H1 (cell line): ENCODE results near the gene PTBP3. TPM values are rescaled to one million over a fixed set of nuclear protein-coding genes. Genes with fewer than 3 reads are reported as not detected.

Experiments
- CTCF ChIA-PET: fragments of 300-600 bp; sonication (Branson Sonifier 250); formaldehyde crosslinking; loops from one replicate; lab custom pipeline; 2021; ENCODE audit not compliant: partially characterized antibody; lab: Charles Lee
- POLR2A ChIA-PET: fragments of 300-600 bp; sonication (Branson Sonifier 250); formaldehyde crosslinking; loops from one replicate; lab custom pipeline; 2021; ENCODE audit warnings: inconsistent platforms; ENCODE audit not compliant: partially characterized antibody; lab: Charles Lee
- DNase-seq, 2 experiments: peaks; one replicate each; pipeline versions ENCODE4 v3.0.0 to v3.0.0-alpha.2; 2010 to 2022; ENCODE audit warnings: low spot score in 2 of 2, low read depth in 1 of 2, mixed read lengths in 1 of 2
- FAIRE-seq: peaks from 2 replicates; lab custom pipeline; 2011; peaks lifted over from hg19 to GRCh38; lab: Jason Lieb, UNC
- H2AFZ ChIP-seq: 2 replicates; pipeline ENCODE4 v1.8.1; 2012; ENCODE audit warnings: low read length, inconsistent platforms
- H2AK5ac ChIP-seq: 2 replicates; pipeline ENCODE4 v1.6.1; 2013; ENCODE audit warnings: low read depth, low read length
- H2BK120ac ChIP-seq: replicated peaks from 2 replicates; pipeline ENCODE3; 2013; ENCODE audit warnings: low read depth, low read length, inconsistent platforms
- H2BK12ac ChIP-seq: 2 replicates; pipeline ENCODE4 v1.6.1; 2013; ENCODE audit warnings: low read depth, low read length
- H2BK15ac ChIP-seq: 2 replicates; pipeline ENCODE4 v1.6.1; 2013; ENCODE audit warnings: low read length
- H2BK20ac ChIP-seq: 2 replicates; pipeline ENCODE4 v1.6.1; 2013; ENCODE audit warnings: low read length
- H2BK5ac ChIP-seq: 2 replicates; pipeline ENCODE4 v1.6.1; 2013; ENCODE audit warnings: low read depth, low read length
- H3K14ac ChIP-seq: 2 replicates; pipeline ENCODE4 v1.6.1; 2013; ENCODE audit warnings: inconsistent platforms; ENCODE audit not compliant: insufficient read length
- H3K18ac ChIP-seq: 2 replicates; pipeline ENCODE4 v1.6.1; 2013; ENCODE audit warnings: low read length; ENCODE audit errors: extremely low read depth
- H3K23ac ChIP-seq: 2 replicates; pipeline ENCODE4 v1.6.1; 2013; ENCODE audit warnings: inconsistent platforms; ENCODE audit not compliant: insufficient read length
- H3K23me2 ChIP-seq: 2 replicates; pipeline ENCODE4 v1.6.1; 2013; ENCODE audit warnings: low read depth, low read length
- H3K27ac ChIP-seq: 2 replicates; pipeline ENCODE4 v1.6.1; 2011; ENCODE audit warnings: low read depth, low read length, inconsistent platforms
- H3K27me3 ChIP-seq, 4 experiments: replicated peaks in 1 of 4; 1 replicate in 1 of 4; 2 replicates in 3 of 4; pipeline versions ENCODE4 v1.6.1 to v1.8.1; 2011 to 2013; ENCODE audit warnings: low read length in 3 of 4, mild to moderate bottlenecking in 3 of 4, inconsistent platforms in 2 of 4, mixed read lengths in 2 of 4, moderate library complexity in 1 of 4; ENCODE audit not compliant: control insufficient read depth in 3 of 4, insufficient read depth in 3 of 4; ENCODE audit errors: extremely low read depth in 1 of 4
- H3K36me3 ChIP-seq, 4 experiments: 2 replicates each; pipeline versions ENCODE4 v1.6.1 to v1.8.1; 2011 to 2013; ENCODE audit warnings: mild to moderate bottlenecking in 4 of 4, low read length in 3 of 4, moderate library complexity in 2 of 4, control low read depth in 1 of 4, inconsistent platforms in 1 of 4; ENCODE audit not compliant: insufficient read depth in 4 of 4, control insufficient read depth in 2 of 4
- H3K4ac ChIP-seq: replicated peaks from 2 replicates; pipeline ENCODE3; 2013; ENCODE audit warnings: low read length, low read depth, mixed read lengths, inconsistent platforms; ENCODE audit not compliant: insufficient read length
- H3K4me1 ChIP-seq, 4 experiments: replicated peaks in 1 of 4; 1 replicate in 1 of 4; 2 replicates in 3 of 4; pipeline versions ENCODE4 v1.6.1 to v1.8.1; 2011 to 2013; ENCODE audit warnings: low read length in 3 of 4, inconsistent platforms in 2 of 4, mixed read lengths in 1 of 4; ENCODE audit not compliant: insufficient read depth in 4 of 4, control insufficient read depth in 3 of 4
- H3K4me2 ChIP-seq, 2 experiments: 2 replicates each; pipeline versions ENCODE4 v1.6.1 to v1.8.1; 2011 to 2013; ENCODE audit warnings: low read depth in 2 of 2, low read length in 2 of 2, control low read depth in 1 of 2, inconsistent platforms in 1 of 2, mild to moderate bottlenecking in 1 of 2; ENCODE audit not compliant: insufficient read depth in 1 of 2
- H3K4me3 ChIP-seq, 4 experiments: fragments of 200-600, 300-600 bp in 1 of 4; sonication (generic), shearing (Covaris generic), sonication (Bioruptor Twin) in 1 of 4; 2 replicates each; pipeline versions ENCODE4 v1.5.1 to v1.8.1; 2011 to 2016; ENCODE audit warnings: low read length in 4 of 4, low read depth in 3 of 4, control low read depth in 2 of 4, inconsistent platforms in 2 of 4, mild to moderate bottlenecking in 2 of 4, mixed read lengths in 1 of 4, moderate library complexity in 1 of 4; ENCODE audit not compliant: insufficient read depth in 2 of 4; ENCODE audit errors: extremely low read depth in 1 of 4
- H3K56ac ChIP-seq: replicated peaks from 2 replicates; pipeline ENCODE3; 2013; ENCODE audit warnings: low read depth, mild to moderate bottlenecking, mixed read lengths, low read length, inconsistent platforms; ENCODE audit not compliant: insufficient read length
- H3K79me1 ChIP-seq: 2 replicates; pipeline ENCODE4 v1.6.1; 2013; ENCODE audit warnings: low read depth, low read length, control low read depth
- H3K79me2 ChIP-seq, 2 experiments: 2 replicates each; pipeline versions ENCODE4 v1.6.1 to v1.8.1; 2012 to 2013; ENCODE audit warnings: low read length in 2 of 2, mild to moderate bottlenecking in 2 of 2, inconsistent platforms in 1 of 2; ENCODE audit not compliant: insufficient read depth in 2 of 2, control insufficient read depth in 1 of 2
- H3K9ac ChIP-seq, 4 experiments: replicated peaks in 1 of 4; 1 replicate in 1 of 4; 2 replicates in 3 of 4; pipeline versions ENCODE4 v1.6.1 to v1.8.1; 2011 to 2013; ENCODE audit warnings: low read depth in 3 of 4, low read length in 3 of 4, control low read depth in 2 of 4, mild to moderate bottlenecking in 2 of 4, moderate library complexity in 2 of 4, inconsistent platforms in 1 of 4; ENCODE audit errors: extremely low read depth in 1 of 4
- H3K9me3 ChIP-seq, 2 experiments: 2 replicates each; pipeline versions ENCODE4 v1.6.1 to v1.8.1; 2012 to 2013; ENCODE audit warnings: mild to moderate bottlenecking in 2 of 2, moderate library complexity in 2 of 2, control low read depth in 1 of 2, inconsistent platforms in 1 of 2, low read depth in 1 of 2, low read length in 1 of 2, mixed read lengths in 1 of 2; ENCODE audit not compliant: insufficient read depth in 2 of 2
- H4K20me1 ChIP-seq, 2 experiments: replicated peaks in 1 of 2; 2 replicates each; pipeline versions ENCODE3 to v1.8.1; 2011 to 2013; ENCODE audit warnings: inconsistent platforms in 2 of 2, low read length in 2 of 2, mild to moderate bottlenecking in 1 of 2; ENCODE audit not compliant: insufficient read depth in 2 of 2, control insufficient read depth in 1 of 2
- H4K5ac ChIP-seq: 2 replicates; pipeline ENCODE4 v1.6.1; 2013; ENCODE audit warnings: low read length, low read depth, mixed read lengths, inconsistent platforms; ENCODE audit not compliant: insufficient read length
- H4K8ac ChIP-seq: 2 replicates; pipeline ENCODE4 v1.8.0; 2013; ENCODE audit warnings: mild to moderate bottlenecking, moderate library complexity, low read length, inconsistent platforms; ENCODE audit not compliant: insufficient read depth; ENCODE audit errors: extremely low read depth
- H4K91ac ChIP-seq: replicated peaks from 2 replicates; pipeline ENCODE3; 2013; ENCODE audit warnings: low read length, mixed read lengths, inconsistent platforms; ENCODE audit not compliant: insufficient read length
- ASH2L ChIP-seq: fragments of 200-600, 300-600 bp; sonication (generic); IDR thresholded peaks from one replicate; pipeline ENCODE4 v1.7.1; 2017; ENCODE audit warnings: low read length
- RFX5 ChIP-seq: IDR thresholded peaks from 2 replicates; pipeline ENCODE4 v1.6.1; 2011; ENCODE audit warnings: low read depth, low read length, improper control_type of control experiment, borderline replicate concordance
- SRF ChIP-seq: IDR thresholded peaks from 2 replicates; pipeline ENCODE4 v1.6.1; 2011; ENCODE audit warnings: mild to moderate bottlenecking, low read depth, low read length, moderate library complexity
- polyA plus RNA-seq, 7 experiments: library from polyadenylated mRNA; depleted of rRNA in 3 of 7; stranded (reverse) in 5 of 7; unstranded in 2 of 7; fragments of >200 nt in 5 of 7; fragments of 200-250 nt in 2 of 7; gene quantifications; 1 replicate in 5 of 7; 2 replicates in 1 of 7; 4 replicates in 1 of 7; pipeline versions ENCODE4 v1.2.1 to v1.2.3, GENCODE V29; 2011 to 2013; ENCODE audit warnings: missing spikeins in 2 of 7, mixed read lengths in 2 of 7
- total RNA-seq: library from RNA; stranded (reverse); fragmentation: NEBNext Ultra II Directional; extraction: Animal tissue kit (Norgen Biotek cat#: 25700); gene quantifications from 2 replicates; pipeline ENCODE4 v1.2.1, GENCODE V29; 2021

The PTBP3 gene
- total and polyA plus RNA-seq, 2 of the 8 experiments (the other 6 are each of a cell fraction or from before 2014, with no cell fraction given): 51.0 to 124 TPM

DNA sequence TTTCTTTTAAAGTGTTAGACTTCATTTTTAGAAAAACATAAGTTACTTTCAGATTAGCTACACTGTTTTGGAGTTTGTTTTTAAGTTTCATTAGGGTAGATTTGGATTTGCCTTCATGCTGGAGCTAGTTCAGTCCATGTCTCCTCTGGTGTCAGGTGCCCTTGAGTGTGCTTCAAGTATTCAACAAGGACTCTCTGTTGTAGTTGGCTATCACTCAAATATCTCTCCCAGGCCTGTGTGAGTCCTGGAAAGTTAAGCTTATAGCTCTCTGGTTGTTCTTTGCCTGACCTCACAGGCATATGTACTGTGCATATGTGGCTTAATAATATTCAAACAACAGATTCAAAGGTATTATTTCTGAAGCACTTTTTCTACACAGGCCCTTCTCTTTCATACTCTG, 45.4 kb downstream of the PTBP3 start:
- Histone ChIP-seq H3K4ac (no peak overlapping the region), H3K23me2 (no peaks in the 10 kb centered on the region), H2AFZ (no peak overlapping the region), H4K5ac (no peak overlapping the region), H3K4me3 (no peak overlapping the region), H3K18ac (no peak overlapping the region), H3K23ac (no peak overlapping the region), H3K27me3 (no peaks in the 10 kb centered on the region; a peak in 2 of 7 replicates), H4K8ac (no peak overlapping the region), H2BK15ac (no peak overlapping the region), H3K79me2 (peaks cover 0 to 24% of the 10 kb centered on the region in 2 experiments; a peak in 2 of 4 replicates), H4K20me1 (no peaks in the 10 kb centered on the region), H3K14ac (no peak overlapping the region), H2AK5ac (no peak overlapping the region), H2BK120ac (no peak overlapping the region), H3K4me2 (no peak overlapping the region), H3K27ac (no peak overlapping the region), H3K9ac (no peak overlapping the region), H3K9me3 (peaks cover 18 to 21% of the 10 kb centered on the region in 2 experiments), H3K79me1 (peaks cover 3% of the 10 kb centered on the region; the same call in 1 of the 2 replicates), H2BK20ac (no peak overlapping the region), H3K36me3 (peaks cover 0 to 15% (median 6%) of the 10 kb centered on the region in 4 experiments; a peak in 4 of 8 replicates), H3K56ac (no peak overlapping the region), H3K4me1 (no peaks in the 10 kb centered on the region), H4K91ac (no peak overlapping the region), H2BK5ac (no peak overlapping the region), H2BK12ac (no peak overlapping the region)
- TF ChIP-seq ASH2L: no peak
- no peak for TF ChIP-seq SRF
- TF ChIP-seq RFX5: no peak
- POLR2A ChIA-PET: no interaction called here
- FAIRE-seq (no peak), DNase-seq (no peak)
- CTCF ChIA-PET: interaction anchor here (0.6 kb wide), 1 partner anchor 464 kb away, joined by 3 read pairs; no protein-coding TSS in a partner anchor
